Stimulated activated CD8-positive, alpha-beta memory T cell treated with anti-CD3 and anti-CD28 coated beads, Interleukin-4, amount 100 ng/mL, for 24 hours (primary cell): Measurements from ENCODE around the gene DNAJC12.
A peak's percentile ranks its signal among the peaks of the same experiment; 100 is the strongest.
"Not testable (repeated sequence)": the region's sequence is repeated elsewhere in the genome, so short reads cannot be mapped to it uniquely, and the experiment has no call there.

Source experiments
- DNase-seq: peaks from one replicate; pipeline ENCODE4 v3.0.0-alpha.2; 2020; ENCODE audit warnings: low read depth

The DNAJC12 gene

DNA sequence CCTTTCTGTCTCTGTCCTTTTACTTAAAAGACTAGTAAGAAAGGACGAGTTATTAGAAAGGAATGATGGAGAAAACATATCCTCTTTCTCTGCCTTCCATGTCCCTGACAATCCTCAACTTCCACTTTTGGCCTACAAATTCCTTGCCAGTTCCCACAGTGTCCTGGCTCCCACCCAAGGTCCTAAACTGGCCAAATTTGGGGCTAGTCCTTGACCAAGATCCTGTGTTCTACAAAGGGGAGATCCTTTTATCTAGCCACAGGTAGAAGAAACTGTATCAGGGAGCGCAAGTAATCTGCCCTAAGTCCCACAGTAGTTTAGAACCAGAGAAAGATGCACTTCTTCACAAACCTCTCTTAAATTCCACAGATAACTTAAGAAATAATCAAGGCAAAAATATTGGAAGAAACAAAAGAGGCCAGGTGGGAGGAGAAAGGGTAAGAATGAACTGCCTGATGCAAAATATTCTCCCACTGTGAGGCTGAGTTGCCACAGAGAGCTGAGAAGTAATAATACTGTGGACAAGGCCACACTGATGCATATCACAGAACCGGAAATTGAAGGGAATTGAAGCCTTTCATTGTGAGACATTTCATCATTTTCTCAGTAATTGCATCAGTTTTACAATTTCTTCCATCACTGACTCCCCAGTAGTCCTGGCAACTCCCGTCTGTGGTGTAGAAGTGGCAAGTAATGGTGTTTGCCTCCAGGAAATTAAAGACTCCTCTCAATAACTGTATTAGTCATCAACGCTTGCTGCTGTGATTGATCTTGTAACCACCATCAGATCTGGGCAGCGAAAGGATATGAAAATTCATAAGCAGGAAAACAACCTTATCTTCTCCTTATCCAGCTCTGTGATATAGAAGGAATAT lies 47.2 kb downstream of the DNAJC12 start:
- DNase-seq = no peak

DNA sequence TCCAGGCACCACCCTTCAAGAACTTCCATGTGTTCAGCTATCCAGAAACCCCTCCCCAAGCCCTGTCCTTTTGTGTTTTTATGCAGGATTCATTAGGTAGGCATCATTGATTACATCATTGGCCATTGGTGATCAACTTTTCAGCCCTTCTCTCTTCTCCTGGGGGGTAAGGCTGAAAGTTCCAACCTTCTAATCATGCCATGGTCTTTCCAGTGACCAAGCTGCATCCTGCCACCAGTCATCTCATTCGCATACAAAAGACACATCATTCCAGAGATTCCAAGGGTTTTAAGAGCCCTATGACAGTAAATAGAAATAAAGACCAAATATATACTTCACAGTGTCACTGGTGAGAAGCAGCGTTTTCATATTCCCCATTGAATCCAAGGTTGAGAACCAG lies 48.2 kb downstream of the DNAJC12 start:
- DNase-seq = no peak

DNA sequence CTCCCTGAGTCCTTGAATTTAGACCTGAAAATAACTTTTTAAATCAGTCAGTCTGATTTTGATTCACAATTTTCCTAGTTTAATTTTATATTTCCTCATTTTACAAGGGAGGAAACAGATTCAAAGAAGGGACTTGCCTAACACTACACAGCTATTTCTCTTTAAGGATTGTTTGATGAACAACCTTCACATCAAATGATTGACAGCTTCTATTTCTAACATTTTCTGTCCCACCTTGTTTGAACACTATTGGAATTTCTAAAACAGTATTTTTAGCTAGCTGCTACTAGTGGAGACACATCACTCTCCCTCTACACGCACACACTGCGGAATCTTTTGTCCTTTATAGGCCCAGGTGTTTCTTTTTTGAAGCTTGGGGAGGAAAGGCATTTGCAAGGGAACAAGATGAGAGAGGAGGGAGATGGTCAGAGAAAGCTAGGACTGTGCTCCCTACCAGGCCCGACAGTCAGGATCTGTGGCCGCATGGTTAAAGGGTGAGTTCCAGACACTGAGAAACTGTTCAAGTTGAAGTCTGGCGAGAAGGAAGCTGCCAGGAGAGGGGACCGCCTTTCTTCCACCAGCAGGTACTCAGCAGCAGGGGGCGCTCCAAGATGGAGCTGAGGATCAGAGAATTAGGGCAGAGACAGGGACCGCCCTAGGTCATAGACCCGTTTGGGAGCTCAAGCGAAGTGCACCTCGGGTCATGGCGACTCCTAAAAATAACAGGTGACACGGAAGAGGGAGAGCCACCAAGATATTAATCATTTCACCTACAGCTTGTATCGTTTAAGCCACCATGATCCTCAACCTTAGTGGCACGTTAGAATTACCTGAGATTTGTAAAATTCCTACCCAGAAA lies 49.7 kb downstream of the DNAJC12 start:
- DNase-seq = peak; percentile 63

DNA sequence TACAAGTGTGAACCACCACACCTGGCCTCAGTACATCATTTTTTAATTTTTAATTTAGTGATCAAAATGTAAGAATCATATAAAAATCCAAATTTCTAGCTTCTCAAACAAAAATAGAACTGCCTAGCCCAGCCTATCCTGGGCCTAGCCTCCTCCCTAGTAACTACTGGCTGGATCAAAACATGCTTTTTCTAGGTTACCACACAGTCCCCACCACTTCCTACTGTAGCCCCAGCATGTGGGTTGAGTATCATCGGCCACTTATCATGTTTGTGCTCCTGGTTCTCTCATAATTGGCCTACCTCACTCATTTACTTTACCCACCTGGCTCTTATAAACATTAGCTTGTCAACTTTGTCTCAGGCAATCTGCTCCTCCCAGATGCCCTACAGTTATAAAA lies 52.9 kb downstream of the DNAJC12 start:
- no peak for DNase-seq

DNA sequence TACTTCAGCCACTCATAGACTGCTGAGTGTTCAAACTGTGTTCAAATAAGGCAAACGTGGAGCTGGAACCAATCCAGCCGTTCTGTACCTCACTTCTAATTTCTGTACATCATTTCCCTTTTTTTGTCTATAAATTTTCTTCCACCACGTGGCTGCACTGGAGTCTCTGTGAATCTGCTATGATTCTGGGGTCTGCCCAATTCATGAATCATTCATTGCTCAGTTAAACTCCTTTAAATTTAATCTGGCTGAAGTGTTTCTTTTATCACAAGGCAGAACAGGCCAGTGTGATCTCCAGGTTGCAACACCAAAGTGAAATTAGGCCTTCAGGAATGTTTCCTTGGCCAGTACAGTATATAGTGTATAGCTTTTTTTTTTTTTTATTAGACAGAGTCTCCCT lies 53.5 kb downstream of the DNAJC12 start:
- no peak for DNase-seq

DNA sequence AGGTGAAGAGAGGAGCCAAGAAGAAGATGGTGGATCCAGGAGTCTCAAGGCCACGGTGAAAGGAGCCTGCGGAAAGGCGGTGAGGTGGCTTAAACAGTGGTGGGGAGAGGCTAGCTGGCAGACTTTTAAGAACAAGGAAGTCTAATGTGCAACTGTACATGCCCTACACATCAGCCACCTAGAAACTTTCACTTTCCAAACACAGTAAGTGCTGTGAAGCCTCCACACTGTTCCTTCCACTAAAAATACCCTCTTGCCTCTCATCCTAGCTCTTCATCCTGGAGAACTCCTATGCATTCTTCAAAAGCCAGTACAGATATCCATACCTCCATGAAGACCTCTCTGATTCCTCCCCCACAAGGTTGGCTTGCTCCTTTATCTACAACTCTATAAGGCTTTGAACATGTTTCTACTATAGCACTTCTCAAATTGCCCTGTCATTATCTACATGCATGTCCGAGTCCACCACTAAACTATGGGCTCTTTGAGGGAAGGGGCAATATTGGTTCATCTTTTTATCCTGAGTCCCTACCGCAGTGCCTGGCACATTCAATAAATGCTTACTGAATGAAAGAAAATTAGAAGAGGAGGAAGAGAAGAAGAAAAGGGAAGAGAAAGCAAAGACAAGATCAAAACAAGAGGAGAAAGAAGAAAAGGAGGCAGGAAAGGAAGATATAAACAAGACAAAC lies 54.2 kb downstream of the DNAJC12 start:
- DNase-seq = no peak

DNA sequence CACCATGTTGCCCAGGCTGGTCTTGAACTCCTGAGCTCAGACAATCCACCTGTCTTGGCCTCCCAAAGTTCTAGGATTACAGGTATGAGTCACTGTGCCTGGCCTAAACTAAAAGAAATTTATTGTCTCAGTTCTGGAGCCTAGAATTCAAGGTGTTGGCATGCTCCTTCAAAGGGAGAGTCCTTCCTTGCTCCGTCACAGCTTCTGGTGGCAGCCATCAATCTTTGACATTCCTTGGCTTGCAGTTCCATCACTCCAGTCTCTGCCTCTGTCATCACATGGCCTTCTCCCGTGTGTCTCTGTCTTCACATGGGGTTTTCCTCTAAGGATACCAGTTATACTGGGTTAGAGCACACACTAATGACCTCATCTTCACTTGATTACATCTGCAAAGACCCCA lies 55.5 kb downstream of the DNAJC12 start:
- DNase-seq = no peak

DNA sequence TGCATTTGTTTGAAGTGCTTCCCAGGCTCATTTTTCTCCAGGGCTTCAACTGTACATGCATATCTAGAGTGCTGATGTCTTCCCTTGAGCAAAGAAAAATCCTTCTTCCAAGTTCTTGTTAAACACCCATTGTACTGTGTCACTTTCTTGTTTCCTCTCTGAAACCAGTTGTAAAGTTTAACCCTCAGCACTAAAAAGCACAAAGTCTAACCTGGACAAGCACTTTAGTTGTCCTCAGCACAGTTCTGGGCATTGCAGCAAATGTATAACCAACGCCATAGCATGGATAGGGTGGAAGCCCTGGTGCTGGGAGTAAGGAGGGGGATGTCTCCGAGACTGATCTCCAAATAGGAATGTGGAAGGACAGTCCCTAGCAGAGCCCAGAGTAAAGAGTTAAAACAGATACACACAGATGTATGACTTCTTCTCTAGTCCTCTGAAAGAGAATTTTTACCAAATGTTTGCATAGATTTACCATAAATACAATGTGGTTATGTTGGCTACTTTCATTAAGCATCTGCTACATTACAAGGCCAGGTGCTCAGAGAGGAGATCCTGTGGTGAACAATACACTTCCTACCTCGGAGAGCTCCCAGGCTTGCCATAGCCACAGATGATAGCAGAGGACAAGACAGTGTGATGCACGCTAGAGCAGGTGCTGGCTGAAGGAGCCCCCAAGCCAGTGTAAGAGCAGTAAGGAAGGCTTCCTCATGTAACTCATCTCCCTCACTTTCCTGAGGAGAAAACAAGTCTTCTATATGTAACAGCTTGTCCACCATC lies 57.0 kb downstream of the DNAJC12 start:
- no peak for DNase-seq

DNA sequence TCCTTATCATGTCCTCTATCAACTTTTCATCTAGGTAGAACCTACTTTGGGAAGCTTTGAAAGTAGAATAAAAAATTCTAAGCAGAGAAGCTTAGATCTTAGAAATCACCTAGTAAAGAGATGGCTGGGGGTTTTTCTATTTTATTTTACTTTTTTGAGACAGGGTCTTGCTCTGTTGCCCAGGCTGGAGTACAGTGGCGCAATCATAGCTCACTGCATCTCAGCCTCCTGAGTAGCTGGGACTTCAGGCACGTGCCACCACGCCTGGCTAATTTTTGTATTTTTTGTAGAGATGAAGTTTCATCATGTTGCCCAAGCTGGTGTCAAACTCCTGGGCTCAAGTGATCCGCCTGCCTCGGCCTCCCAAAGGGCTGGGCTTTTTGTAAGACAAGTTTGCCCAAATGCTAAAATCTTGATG lies 57.8 kb downstream of the DNAJC12 start:
- DNase-seq = not testable (repeated sequence)

DNA sequence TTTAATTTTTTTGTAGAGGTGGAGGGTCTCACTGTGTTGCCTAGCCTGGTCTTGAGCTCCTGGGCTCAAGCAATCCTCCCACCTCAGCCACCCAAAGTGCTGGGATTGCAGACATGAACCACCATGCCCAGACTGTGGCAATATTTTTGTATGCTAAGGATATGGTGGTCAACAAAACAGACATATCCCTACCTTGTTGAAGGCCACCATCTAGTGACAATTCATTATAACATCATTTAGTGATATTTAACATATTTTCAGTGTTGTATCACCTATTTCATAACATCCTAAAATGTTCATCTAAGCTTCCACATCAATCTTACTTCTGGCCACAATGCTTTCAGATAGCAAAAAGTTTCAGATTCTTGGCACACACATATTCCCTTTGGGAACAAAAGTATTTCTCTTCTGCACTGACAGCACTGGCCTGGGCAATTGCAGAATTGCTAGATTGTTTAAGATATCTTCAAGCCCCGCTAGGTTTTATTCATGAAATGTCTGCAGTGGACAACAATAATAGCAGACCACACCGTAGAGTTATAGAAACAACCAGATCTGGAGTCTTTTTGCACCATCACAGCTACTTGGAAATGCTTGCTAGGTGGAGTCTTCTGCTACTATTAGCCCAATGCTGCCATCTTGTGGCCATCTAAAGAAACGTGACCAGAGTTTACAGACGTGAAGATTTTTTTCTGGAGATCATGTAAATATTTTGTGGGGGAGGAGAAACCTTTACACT lies 58.4 kb downstream of the DNAJC12 start:
- DNase-seq = peak; percentile 24

DNA sequence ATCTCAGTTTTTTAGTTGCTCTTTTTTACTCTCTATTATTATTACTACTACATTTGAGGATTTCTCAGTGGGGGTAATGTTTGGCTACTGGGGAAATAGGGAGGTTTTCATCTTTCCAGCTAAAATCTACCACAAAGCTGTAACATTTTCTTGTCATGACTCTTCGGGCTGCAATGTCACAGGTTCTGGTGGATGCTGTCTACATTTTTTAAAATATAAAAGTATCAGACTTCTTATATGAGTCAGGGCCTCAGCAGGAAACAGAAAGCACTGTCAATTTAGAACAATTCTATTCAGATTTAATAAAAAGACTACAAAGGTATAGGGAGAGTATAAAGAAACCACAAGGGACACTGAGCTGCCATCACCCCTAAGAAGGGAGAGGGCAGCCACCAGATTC lies 61.6 kb downstream of the DNAJC12 start:
- DNase-seq = no peak

DNA sequence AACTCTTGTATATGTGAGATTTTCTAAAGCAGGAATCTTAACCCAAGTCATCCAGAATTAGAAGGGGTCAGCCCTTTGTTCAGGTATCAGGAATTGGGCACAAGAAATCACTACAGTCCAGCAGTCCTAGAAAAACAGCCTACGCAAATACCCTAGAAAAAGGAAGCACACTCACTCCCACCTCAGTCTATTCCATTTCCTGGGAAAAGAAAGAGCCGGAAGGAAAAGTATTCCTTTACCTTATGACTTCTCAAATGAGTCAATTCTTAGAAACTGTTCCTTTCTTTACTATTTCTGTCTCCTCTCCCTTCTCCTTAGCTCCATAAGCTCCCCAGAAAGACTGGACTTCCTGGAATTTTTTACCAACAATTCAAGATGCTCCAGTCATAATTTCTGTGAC lies 62.7 kb downstream of the DNAJC12 start:
- no peak for DNase-seq

DNA sequence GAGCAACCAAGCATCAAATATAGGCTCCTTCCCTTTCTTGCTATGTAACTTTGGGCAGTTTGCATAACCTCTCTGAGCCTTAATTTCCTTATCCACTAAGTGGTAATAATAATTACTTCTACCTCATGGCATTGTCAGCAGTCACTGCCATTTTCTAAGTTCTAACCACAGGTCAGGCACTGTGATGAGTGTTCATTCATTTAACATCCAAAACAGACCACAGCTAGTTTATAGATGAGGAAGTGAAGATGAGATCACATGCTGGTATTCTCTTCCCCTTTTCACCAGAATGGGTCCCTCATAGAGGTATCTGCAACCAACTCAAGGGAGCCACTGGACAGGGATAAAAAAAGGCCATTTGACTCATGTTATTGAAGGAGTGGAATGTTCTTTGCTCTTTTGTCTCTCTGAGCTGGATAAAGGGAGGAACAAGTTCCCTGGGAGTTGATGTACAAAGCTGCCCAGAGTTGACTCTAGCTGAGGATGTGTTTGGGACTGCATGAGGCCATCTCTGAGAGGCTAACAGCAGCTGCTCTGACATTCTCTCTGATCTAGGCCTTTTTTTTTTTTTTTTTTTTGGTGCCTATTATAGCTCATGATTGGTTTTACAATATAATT lies 65.0 kb downstream of the DNAJC12 start:
- no peak for DNase-seq

DNA sequence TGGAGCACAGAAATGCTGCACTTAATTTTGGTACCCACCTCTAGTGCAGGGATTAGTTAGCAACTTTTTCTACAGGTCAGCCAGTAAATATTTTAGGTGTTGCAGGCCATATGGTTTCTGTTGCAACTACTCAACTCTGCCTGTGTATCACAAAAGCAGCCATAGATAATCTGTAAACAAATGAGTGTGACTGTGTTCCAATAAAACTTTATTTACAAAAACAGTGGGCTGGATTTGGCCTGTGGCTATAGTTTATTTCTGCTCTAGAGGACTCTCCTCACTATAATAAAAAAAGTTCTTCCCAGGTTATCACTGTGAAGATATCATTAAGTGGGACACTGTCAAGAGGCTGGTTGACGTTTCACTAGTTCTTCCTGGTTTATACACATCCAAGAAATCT lies 65.8 kb downstream of the DNAJC12 start:
- no peak for DNase-seq

DNA sequence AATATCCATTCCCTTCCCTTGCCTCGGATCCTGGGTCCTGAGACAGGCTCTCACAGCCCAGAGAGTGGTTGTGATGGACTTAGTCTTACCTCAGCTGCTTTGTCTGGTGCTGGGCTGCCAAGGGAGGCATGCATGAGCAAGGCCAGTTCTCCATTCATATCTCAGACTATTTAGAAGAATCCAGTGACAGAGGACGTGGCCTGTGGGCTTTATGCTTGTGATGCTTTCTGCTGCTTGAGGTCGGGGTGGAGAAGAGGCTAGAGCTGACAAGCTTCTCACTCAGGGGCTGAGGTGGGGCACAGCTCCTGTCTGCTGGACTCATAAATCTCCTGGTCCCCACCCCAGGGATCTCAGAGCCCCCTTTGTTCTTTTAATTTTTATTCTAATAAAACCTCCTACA lies 66.8 kb downstream of the DNAJC12 start:
- no peak for DNase-seq

DNA sequence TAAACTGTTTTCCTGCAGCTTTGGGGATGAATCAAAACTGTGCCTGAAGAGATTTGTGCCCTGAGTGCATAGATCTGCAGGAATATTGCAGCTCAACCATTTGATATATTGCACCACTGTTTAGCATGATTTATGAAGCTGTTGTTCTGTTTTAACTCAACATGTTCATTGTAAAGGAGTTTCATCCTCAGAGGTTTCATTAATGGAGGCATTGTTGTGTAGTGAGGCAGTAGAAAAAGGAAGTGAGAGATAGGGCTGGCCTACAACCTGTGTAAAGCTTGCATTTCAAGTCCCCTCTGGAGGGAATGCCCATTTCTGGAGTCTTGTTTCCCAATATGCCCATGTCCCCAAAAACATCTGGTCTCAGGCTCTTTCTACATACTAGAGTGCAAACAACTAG lies 67.5 kb downstream of the DNAJC12 start:
- no peak for DNase-seq

DNA sequence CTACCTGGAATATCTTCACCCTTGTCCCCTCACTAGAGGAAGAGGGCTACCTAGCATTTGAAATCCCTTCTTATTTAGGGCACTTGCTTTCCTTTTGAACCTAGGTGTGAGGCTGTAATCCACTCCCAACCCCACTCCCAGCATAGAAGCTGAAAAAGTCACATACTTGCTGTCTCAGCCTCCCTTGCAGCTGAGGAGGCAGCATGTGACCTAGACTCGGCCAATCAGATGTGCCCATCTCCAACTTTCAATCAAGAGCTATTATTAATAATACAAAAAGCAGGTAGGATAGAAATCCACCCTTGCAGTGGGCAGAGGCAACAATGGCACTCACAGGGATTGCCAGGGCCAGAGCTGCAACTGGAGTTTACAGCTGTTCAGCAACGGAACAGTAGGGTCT lies 70.7 kb downstream of the DNAJC12 start:
- DNase-seq = no peak

DNA sequence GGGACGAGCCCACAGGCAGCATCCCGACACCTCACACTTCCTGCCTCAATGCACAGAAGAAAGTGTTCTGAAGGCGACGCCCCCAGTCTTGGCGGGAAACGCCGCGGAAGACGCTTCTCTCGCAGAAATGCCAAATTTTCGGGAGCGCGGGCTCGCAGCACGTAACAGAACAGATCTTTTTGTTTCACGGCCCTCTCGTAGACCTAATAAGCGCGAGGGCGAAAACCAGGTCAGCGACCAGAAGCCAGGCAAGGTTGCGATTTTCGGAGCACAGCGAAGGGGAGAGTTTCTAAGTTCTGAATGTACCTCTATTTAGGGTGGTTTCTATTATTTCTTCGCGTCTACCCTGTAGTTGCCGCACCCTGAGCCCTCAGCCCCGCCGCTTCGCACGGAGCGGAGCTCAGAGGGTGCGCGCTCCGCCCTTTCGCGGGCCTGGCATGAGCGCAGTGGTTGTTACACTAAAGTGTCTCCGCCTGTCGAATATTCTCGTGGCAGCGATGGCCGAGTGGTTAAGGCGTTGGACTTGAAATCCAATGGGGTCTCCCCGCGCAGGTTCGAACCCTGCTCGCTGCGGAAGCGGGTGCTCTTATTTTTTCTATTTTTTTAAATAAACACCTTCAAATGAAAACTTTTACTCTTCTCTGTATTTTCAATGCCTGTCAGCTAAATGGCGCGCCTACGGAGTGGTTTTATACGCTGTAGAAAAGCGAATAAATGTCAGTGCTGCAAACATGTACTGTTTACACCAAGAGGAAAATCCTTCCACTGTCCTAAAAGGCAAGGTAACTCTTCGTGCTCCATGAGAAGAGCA lies 73.8 kb downstream of the DNAJC12 start:
- DNase-seq = peak; percentile 89

DNA sequence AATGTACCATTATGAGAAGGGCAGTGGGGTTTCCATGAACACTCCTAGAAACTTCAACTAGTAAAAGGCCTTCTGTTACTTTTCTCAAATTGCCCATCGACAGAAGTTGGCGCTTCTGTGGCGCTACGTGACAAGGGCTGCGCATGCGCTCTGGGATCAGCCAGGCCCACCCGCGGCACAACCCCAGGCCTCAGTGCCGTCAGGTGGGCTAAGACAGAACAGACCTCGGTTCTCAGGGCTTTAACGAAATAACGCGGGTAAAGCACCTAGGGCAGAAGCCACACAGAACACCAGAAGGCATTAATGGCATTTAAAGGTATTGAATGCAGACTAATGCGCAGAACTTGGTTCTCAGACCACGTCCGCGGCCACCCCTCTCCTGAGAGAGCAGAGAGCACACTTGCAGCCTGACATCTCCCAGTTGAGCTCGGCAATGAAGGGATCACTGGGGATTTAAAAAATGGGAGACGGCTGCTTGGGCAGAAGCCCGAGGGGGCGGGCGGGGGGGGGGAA lies 74.4 kb downstream of the DNAJC12 start:
- DNase-seq = peak; percentile 66

DNA sequence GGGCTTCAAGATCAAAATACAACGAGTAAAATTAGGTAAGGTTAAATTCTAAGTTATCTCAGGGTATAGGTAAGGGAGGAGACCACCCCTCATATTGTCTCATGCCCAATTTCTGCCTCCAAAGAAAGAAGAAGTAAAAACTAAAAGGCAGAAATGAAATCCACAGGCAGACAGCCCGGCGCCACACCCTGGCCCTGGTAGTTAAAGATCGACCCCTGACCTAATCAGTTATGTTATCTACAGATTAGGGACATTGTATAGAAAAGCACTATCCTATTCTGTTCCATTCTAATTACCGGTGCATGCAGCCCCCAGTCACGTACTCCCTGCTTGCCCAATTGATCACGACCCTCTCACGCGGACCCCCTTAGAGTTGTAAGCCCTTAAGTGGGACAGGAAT lies 75.4 kb downstream of the DNAJC12 start:
- not testable (repeated sequence) for DNase-seq
